CD4-positive, alpha-beta memory T cell (primary cell): Measurements from ENCODE around the gene SIPA1. TPM values are rescaled to one million over a fixed set of nuclear protein-coding genes. Genes with fewer than 3 reads are reported as not detected.
"Not testable (repeated sequence)": the region's sequence is repeated elsewhere in the genome, so short reads cannot be mapped to it uniquely, and the experiment has no call there.

ENCODE experiments used
- CTCF ChIA-PET: fragments of 350-600 bp; sonication (Branson Sonifier 250); formaldehyde crosslinking; loops from one replicate; lab custom pipeline; 2021; ENCODE audit warnings: inconsistent platforms; ENCODE audit not compliant: partially characterized antibody; lab: Charles Lee
- POLR2A ChIA-PET: fragments of 350-600 bp; sonication (Branson Sonifier 250); formaldehyde crosslinking; loops from one replicate; lab custom pipeline; 2021; ENCODE audit not compliant: partially characterized antibody; lab: Charles Lee
- DNase-seq, 5 donors: peaks; one replicate each; pipeline versions ENCODE4 v3.0.0 to v3.0.0-alpha.2; 2020 to 2022; ENCODE audit warnings: mixed read lengths in 1 of 5
- H3K27ac ChIP-seq: one replicate; pipeline ENCODE4 v1.7.0; 2013; ENCODE audit warnings: low read depth, low read length
- H3K27me3 ChIP-seq: 2 replicates; pipeline ENCODE4 v1.7.0; 2013; ENCODE audit warnings: mild to moderate bottlenecking, low read length, moderate library complexity; ENCODE audit not compliant: insufficient read depth
- H3K36me3 ChIP-seq: 2 replicates; pipeline ENCODE4 v1.7.0; 2013; ENCODE audit warnings: mild to moderate bottlenecking, low read length, moderate library complexity; ENCODE audit not compliant: insufficient read depth
- H3K4me1 ChIP-seq: 2 replicates; pipeline ENCODE4 v1.7.0; 2013; ENCODE audit warnings: mild to moderate bottlenecking, low read length, moderate library complexity; ENCODE audit not compliant: insufficient read depth
- H3K4me3 ChIP-seq, 2 donors: one replicate each; pipeline ENCODE4 v1.7.0; 2013; ENCODE audit warnings: low read length in 2 of 2, mild to moderate bottlenecking in 1 of 2
- H3K9me3 ChIP-seq, 2 donors: one replicate each; pipeline ENCODE4 v1.7.0; 2013; ENCODE audit warnings: low read length in 2 of 2, control low read depth in 1 of 2; ENCODE audit not compliant: control insufficient read depth in 1 of 2
- H3K27ac Mint-ChIP-seq, 7 donors: one replicate each; pipeline ENCODE4 v1.8.0; 2020 to 2021; ENCODE audit warnings: mixed read lengths in 7 of 7, mild to moderate bottlenecking in 6 of 7, inconsistent platforms in 3 of 7, moderate library complexity in 3 of 7
- H3K27me3 Mint-ChIP-seq, 2 donors: one replicate each; pipeline ENCODE4 v1.8.0; 2020 to 2021; ENCODE audit warnings: mixed read lengths in 2 of 2
- H3K36me3 Mint-ChIP-seq, 2 donors: one replicate each; pipeline ENCODE4 v1.8.0; 2020 to 2021; ENCODE audit warnings: mixed read lengths in 2 of 2, inconsistent platforms in 1 of 2, mild to moderate bottlenecking in 1 of 2
- H3K4me1 Mint-ChIP-seq, 4 donors: one replicate each; pipeline ENCODE4 v1.8.0; 2020 to 2021; ENCODE audit warnings: mixed read lengths in 4 of 4, mild to moderate bottlenecking in 1 of 4
- H3K4me3 Mint-ChIP-seq, 8 donors: one replicate each; pipeline ENCODE4 v1.8.0; 2020 to 2021; ENCODE audit warnings: mixed read lengths in 8 of 8, mild to moderate bottlenecking in 7 of 8, moderate library complexity in 6 of 8, inconsistent platforms in 3 of 8
- H3K9me3 Mint-ChIP-seq, 8 donors: one replicate each; pipeline ENCODE4 v1.8.0; 2020 to 2021; ENCODE audit warnings: mixed read lengths in 8 of 8, mild to moderate bottlenecking in 5 of 8, inconsistent platforms in 3 of 8, moderate library complexity in 1 of 8
- intact Hi-C: fragments of 100-400 bp; cut with micrococcal nuclease; formaldehyde crosslinking; loops from one replicate; pipeline ENCODE4 v1.15.1; 2023
- polyA plus RNA-seq, 2 donors: library from polyadenylated mRNA; unstranded; fragments of 300-500 nt; fragmentation: Illumina TruSeq; gene quantifications; one replicate each; pipeline ENCODE4 v1.2.3, GENCODE V29; 2021
- total RNA-seq, 2 experiments: library from RNA; stranded (reverse); gene quantifications; one replicate each; pipeline ENCODE4 v1.2.3, GENCODE V29; 2021

Gene SIPA1
- total and polyA plus RNA-seq, 4 experiments from 2014 or later, result 50.1 to 204 (median 159) TPM

DNA sequence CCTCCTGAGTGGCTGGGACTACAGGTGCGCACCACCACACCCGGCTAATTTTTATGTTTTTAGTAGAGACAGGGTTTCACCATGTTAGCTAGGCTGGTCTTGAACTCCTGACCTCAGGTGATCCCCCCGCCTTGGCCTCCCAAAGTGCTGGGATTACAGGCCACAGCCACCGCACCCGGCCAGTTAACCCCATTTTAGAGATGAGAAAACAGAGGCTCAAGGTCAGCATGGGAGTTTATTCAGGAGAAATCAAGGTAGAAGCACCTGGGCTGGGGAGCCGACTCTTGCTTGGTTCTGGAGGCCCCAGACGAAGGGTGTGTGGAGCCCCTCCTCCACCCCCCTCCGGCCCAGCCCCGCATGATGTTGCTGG is 1.3 kb downstream of the SIPA1 start:
- H3K27me3 ChIP-seq, H3K9me3 ChIP-seq, H3K27me3 Mint-ChIP-seq, DNase-seq, intact Hi-C loops, H3K9me3 Mint-ChIP-seq: not testable (repeated sequence)
- POLR2A ChIA-PET, result interaction anchor here (0.7 to 12.0 kb wide), 17 partner anchors 14 to 477 kb away, joined by 3 to 359 read pairs (median 6); partner anchors contain the start of genes CCDC85B, CFL1, FAM89B and FOSL1
- H3K4me1 Mint-ChIP-seq, result peaks cover 28 to 72% (median 48%) of the 10 kb centered on the region in 4 donors
- Histone ChIP-seq H3K36me3 (peaks cover 48% of the 10 kb centered on the region), H3K4me3 (peak overlapping the region; percentile 72 to 86), H3K27ac (peak overlapping the region; percentile 94), H3K4me1 (peaks cover 73% of the 10 kb centered on the region)
- peak overlapping the region; percentile 97 to 100 (median 99) for H3K27ac Mint-ChIP-seq
- peak overlapping the region; percentile 90 to 98 (median 96) for H3K4me3 Mint-ChIP-seq
- peaks cover 18 to 51% of the 10 kb centered on the region in 2 donors for H3K36me3 Mint-ChIP-seq
- CTCF ChIA-PET, result interaction anchor here (0.5 to 2.9 kb wide), 9 partner anchors 13 to 46 kb away, joined by 3 to 19 read pairs (median 3); no protein-coding TSS in a partner anchor

- intact Hi-C loops, result no loop called here
- no peaks in the 10 kb centered on the region for H3K9me3 ChIP-seq
- ChIA-PET POLR2A (interaction anchor here (0.8 to 12.0 kb wide), 25 partner anchors 9 to 279 kb away, joined by 3 to 359 read pairs (median 5); partner anchors contain the start of genes C11orf68, CCDC85B, CFL1 and DRAP1), CTCF (interaction anchor here (1.0 to 2.9 kb wide), 5 partner anchors 13 to 52 kb away, joined by 3 to 19 read pairs (median 5); no protein-coding TSS in a partner anchor)
- peak overlapping the region; percentile 72 to 86 for H3K4me3 ChIP-seq
- peaks cover 23 to 52% of the 10 kb centered on the region in 2 donors for H3K36me3 Mint-ChIP-seq
- H3K4me1 ChIP-seq, result peaks cover 72% of the 10 kb centered on the region
- H3K27ac ChIP-seq, result peak overlapping the region; percentile 94
- peaks cover 29 to 71% (median 47%) of the 10 kb centered on the region in 4 donors for H3K4me1 Mint-ChIP-seq
- peak overlapping the region; percentile 97 to 100 (median 99) for H3K27ac Mint-ChIP-seq
- H3K27me3 ChIP-seq, result no peaks in the 10 kb centered on the region
- peak; percentile 87 to 96 (median 89) for DNase-seq
- peaks cover 44% of the 10 kb centered on the region for H3K36me3 ChIP-seq
- no peaks in the 10 kb centered on the region for H3K27me3 Mint-ChIP-seq
- peak overlapping the region; percentile 90 to 98 (median 96) for H3K4me3 Mint-ChIP-seq
- peaks cover 0 to 2% (median 0%) of the 10 kb centered on the region in 8 donors for H3K9me3 Mint-ChIP-seq
Observed at GRCh38 chr11:65639623-65640482, 2.0 kb downstream of the SIPA1 start.

GRCh38 chr11:65640483-65641296 is 2.8 kb downstream of the SIPA1 start:
- H3K9me3 Mint-ChIP-seq, result peaks cover 0 to 2% (median 0%) of the 10 kb centered on the region in 8 donors
- H3K27me3 Mint-ChIP-seq, result no peaks in the 10 kb centered on the region
- H3K27ac Mint-ChIP-seq, result peak overlapping the region; percentile 97 to 100 (median 99)
- peak in 4 of 5 donors; percentile 40 to 68 (median 44) for DNase-seq
- Histone ChIP-seq H3K36me3 (peaks cover 44% of the 10 kb centered on the region), H3K4me1 (peaks cover 72% of the 10 kb centered on the region), H3K27me3 (no peaks in the 10 kb centered on the region), H3K9me3 (no peaks in the 10 kb centered on the region), H3K27ac (peak overlapping the region; percentile 94), H3K4me3 (peak overlapping the region; percentile 72 to 86)
- peak overlapping the region; percentile 90 to 98 (median 96) for H3K4me3 Mint-ChIP-seq
- ChIA-PET POLR2A (interaction anchor here (0.9 to 12.0 kb wide), 18 partner anchors 10 to 278 kb away, joined by 3 to 359 read pairs (median 6); partner anchors contain the start of genes C11orf68, CFL1, DRAP1 and FAM89B), CTCF (interaction anchor here (1.2 to 1.8 kb wide), 3 partner anchors 10 to 52 kb away, joined by 3 to 5 read pairs (median 4); no protein-coding TSS in a partner anchor)
- intact Hi-C loops, result no loop called here
- peaks cover 23 to 54% of the 10 kb centered on the region in 2 donors for H3K36me3 Mint-ChIP-seq
- H3K4me1 Mint-ChIP-seq, result peaks cover 29 to 70% (median 45%) of the 10 kb centered on the region in 4 donors

GRCh38 chr11:65641297-65642013 is 3.6 kb downstream of the SIPA1 start:
- Histone ChIP-seq H3K9me3 (no peaks in the 10 kb centered on the region), H3K27me3 (no peaks in the 10 kb centered on the region), H3K4me3 (peak overlapping the region; percentile 47 to 72), H3K4me1 (peaks cover 72% of the 10 kb centered on the region), H3K36me3 (peaks cover 45% of the 10 kb centered on the region), H3K27ac (peak overlapping the region; percentile 94)
- DNase-seq, result no peak
- ChIA-PET POLR2A (interaction anchor here (0.7 to 12.0 kb wide), 10 partner anchors 13 to 862 kb away, joined by 3 to 359 read pairs (median 18); partner anchors contain the start of genes CFL1, FAM89B, MAP3K11 and MUS81), CTCF (interaction anchor here (1.2 kb wide), 1 partner anchor 9 kb away, joined by 4 read pairs; no protein-coding TSS in a partner anchor)
- Mint-ChIP-seq H3K9me3 (peaks cover 0 to 2% (median 0%) of the 10 kb centered on the region in 8 donors), H3K4me1 (peaks cover 29 to 71% (median 45%) of the 10 kb centered on the region in 4 donors), H3K36me3 (peaks cover 23 to 59% of the 10 kb centered on the region in 2 donors), H3K27me3 (no peaks in the 10 kb centered on the region), H3K27ac (peak overlapping the region; percentile 85 to 97 (median 90)), H3K4me3 (peak overlapping the region; percentile 70 to 82 (median 76))
- intact Hi-C loops, result no loop called here

GRCh38 chr11:65642014-65642671 is 4.2 kb downstream of the SIPA1 start:
- peaks cover 40% of the 10 kb centered on the region for H3K36me3 ChIP-seq
- peak overlapping the region; percentile 85 to 97 (median 89) for H3K27ac Mint-ChIP-seq

More at GRCh38 chr11:65642014-65642671, 4.2 kb downstream of the SIPA1 start:
- Histone ChIP-seq H3K4me1 (peaks cover 67% of the 10 kb centered on the region), H3K9me3 (no peaks in the 10 kb centered on the region), H3K4me3 (peak overlapping the region; percentile 15 to 72), H3K27ac (peak overlapping the region; percentile 94), H3K27me3 (no peaks in the 10 kb centered on the region)
- no peak for DNase-seq
- ChIA-PET CTCF (interaction anchor here (0.8 to 1.1 kb wide), 2 partner anchors 10 to 27 kb away, joined by 3 to 4 read pairs; no protein-coding TSS in a partner anchor), POLR2A (interaction anchor here (0.7 to 12.0 kb wide), 7 partner anchors 11 to 863 kb away, joined by 3 to 359 read pairs (median 31); partner anchors contain the start of genes CFL1, FAM89B, MAP3K11 and MUS81)
- Mint-ChIP-seq H3K4me3 (peak overlapping the region; percentile 70 to 82 (median 76)), H3K27me3 (no peaks in the 10 kb centered on the region), H3K9me3 (peaks cover 0 to 2% (median 0%) of the 10 kb centered on the region in 8 donors), H3K36me3 (peaks cover 20 to 56% of the 10 kb centered on the region in 2 donors), H3K4me1 (peaks cover 27 to 67% (median 42%) of the 10 kb centered on the region in 4 donors)
- intact Hi-C loops, result no loop called here
